C4-2B (cell line): Measurements from ENCODE around the gene ZNF684.
A peak's percentile ranks its signal among the peaks of the same experiment; 100 is the strongest.
"Not testable (repeated sequence)": the region's sequence is repeated elsewhere in the genome, so short reads cannot be mapped to it uniquely, and the experiment has no call there.

ENCODE experiments used
- H3K27ac ChIP-seq: fragments of 450-650 bp; 2 replicates; pipeline ENCODE4 v1.5.1; 2017
- CTCF ChIP-seq: fragments of 450-650 bp; conservative IDR thresholded peaks from 2 replicates; pipeline ENCODE4 v1.5.1; 2017; ENCODE audit warnings: mild to moderate bottlenecking
- ZFX ChIP-seq: fragments of 450-650 bp; IDR thresholded peaks from 2 replicates; pipeline ENCODE4 v1.6.1; 2017

The ZNF684 gene

GRCh38 chr1:40532844-40533424 is 1.5 kb downstream of the ZNF684 start:
- no peak overlapping the region for H3K27ac ChIP-seq
- TF ChIP-seq CTCF (peak; percentile 86), ZFX (no peak)

GRCh38 chr1:40534589-40534988 is 3.2 kb downstream of the ZNF684 start:
- TF ChIP-seq CTCF (no peak), ZFX (no peak)
- no peak overlapping the region for H3K27ac ChIP-seq

GRCh38 chr1:40535732-40536131 is 4.3 kb downstream of the ZNF684 start:
- no peak overlapping the region for H3K27ac ChIP-seq
- no peak for TF ChIP-seq CTCF
- no peak for TF ChIP-seq ZFX

GRCh38 chr1:40539338-40539737 is 7.9 kb downstream of the ZNF684 start:
- no peak overlapping the region for H3K27ac ChIP-seq
- TF ChIP-seq ZFX (no peak), CTCF (no peak)

GRCh38 chr1:40546957-40547356 is 15.5 kb downstream of the ZNF684 start:
- H3K27ac ChIP-seq: no peak overlapping the region
- TF ChIP-seq ZFX (no peak), CTCF (no peak)

- no peak overlapping the region for H3K27ac ChIP-seq
- no peak for TF ChIP-seq ZFX
- TF ChIP-seq CTCF: no peak
These were observed 21.6 kb downstream of the ZNF684 start for GRCh38 chr1:40553017-40553416.

GRCh38 chr1:40554807-40555206 is 23.4 kb downstream of the ZNF684 start:
- not testable (repeated sequence) for H3K27ac ChIP-seq

GRCh38 chr1:40556121-40556520 is 24.7 kb downstream of the ZNF684 start:
- no peak overlapping the region for H3K27ac ChIP-seq
- TF ChIP-seq CTCF (no peak), ZFX (no peak)

GRCh38 chr1:40558241-40558640 is 26.8 kb downstream of the ZNF684 start:
- not testable (repeated sequence) for H3K27ac ChIP-seq
